ENCODE measurements around the gene SETD2.

Gene SETD2

GRCh38 chr3:47204875-47205274 lies 41.0 kb upstream of the SETD2 start:
- H3K27me3 ChIP-seq (ENCODE audit: insufficient read depth, low read length): no peaks in the 10 kb centered on the region
- H3K4me2 ChIP-seq (ENCODE audit: low read length): no peak overlapping the region
- H3K9ac ChIP-seq (ENCODE audit: low read length): no peak overlapping the region
- H3K4me3 ChIP-seq (ENCODE audit: low read depth, low read length, poor library complexity, severe bottlenecking): no peak overlapping the region
- H3K4me1 ChIP-seq (ENCODE audit: insufficient read depth, low read length, severe bottlenecking): no peaks in the 10 kb centered on the region
- no peak overlapping the region for H3K27ac ChIP-seq (ENCODE audit: low read depth, low read length, poor library complexity, severe bottlenecking)
- no peaks in the 10 kb centered on the region for H3K36me3 ChIP-seq (ENCODE audit: insufficient read depth, low read length)
- no peak for TF ChIP-seq CTCF (IDR thresholded peaks at IDR 0.05; ENCODE audit: low read length)
- TF ChIP-seq EZH2 (IDR thresholded peaks at IDR 0.05; ENCODE audit: borderline replicate concordance, low read length): no peak
- no peaks in the 10 kb centered on the region for H3K79me2 ChIP-seq (ENCODE audit: insufficient read depth, low read length)
- no peaks in the 10 kb centered on the region for H3K9me2 ChIP-seq (ENCODE audit: low read depth, low read length)
- H2AFZ ChIP-seq (ENCODE audit: low read length): no peak overlapping the region
- H3F3A ChIP-seq (ENCODE audit: insufficient read depth, low read length): no peaks in the 10 kb centered on the region
- no peaks in the 10 kb centered on the region for H3K9me3 ChIP-seq (ENCODE audit: low read length)
- H4K20me1 ChIP-seq (ENCODE audit: insufficient read depth, low read length): no peaks in the 10 kb centered on the region

GRCh38 chr3:47202542-47202941 lies 38.6 kb upstream of the SETD2 start:
- no peak overlapping the region for H3K4me3 ChIP-seq (ENCODE audit: low read depth, low read length, poor library complexity, severe bottlenecking)
- no peaks in the 10 kb centered on the region for H3K4me1 ChIP-seq (ENCODE audit: insufficient read depth, low read length, severe bottlenecking)
- no peaks in the 10 kb centered on the region for H3K9me3 ChIP-seq (ENCODE audit: low read length)
- H2AFZ ChIP-seq (ENCODE audit: low read length): no peak overlapping the region
- no peak overlapping the region for H3K27ac ChIP-seq (ENCODE audit: low read depth, low read length, poor library complexity, severe bottlenecking)
- H3K36me3 ChIP-seq (ENCODE audit: insufficient read depth, low read length): no peaks in the 10 kb centered on the region
- TF ChIP-seq CTCF (IDR thresholded peaks at IDR 0.05; ENCODE audit: low read length): no peak
- no peak for TF ChIP-seq EZH2 (IDR thresholded peaks at IDR 0.05; ENCODE audit: borderline replicate concordance, low read length)
- H4K20me1 ChIP-seq (ENCODE audit: insufficient read depth, low read length): no peaks in the 10 kb centered on the region
- no peak overlapping the region for H3K9ac ChIP-seq (ENCODE audit: low read length)
- no peaks in the 10 kb centered on the region for H3K9me2 ChIP-seq (ENCODE audit: low read depth, low read length)
- no peaks in the 10 kb centered on the region for H3K27me3 ChIP-seq (ENCODE audit: insufficient read depth, low read length)
- H3K4me2 ChIP-seq (ENCODE audit: low read length): no peak overlapping the region
- no peaks in the 10 kb centered on the region for H3K79me2 ChIP-seq (ENCODE audit: insufficient read depth, low read length)
- no peaks in the 10 kb centered on the region for H3F3A ChIP-seq (ENCODE audit: insufficient read depth, low read length)

GRCh38 chr3:47197287-47197686 lies 33.4 kb upstream of the SETD2 start:
- no peak overlapping the region for H2AFZ ChIP-seq (ENCODE audit: low read length)
- no peaks in the 10 kb centered on the region for H3F3A ChIP-seq (ENCODE audit: insufficient read depth, low read length)
- no peak overlapping the region for H3K27ac ChIP-seq (ENCODE audit: low read depth, low read length, poor library complexity, severe bottlenecking)
- H3K4me2 ChIP-seq (ENCODE audit: low read length): no peak overlapping the region
- no peak overlapping the region for H3K4me3 ChIP-seq (ENCODE audit: low read depth, low read length, poor library complexity, severe bottlenecking)
- no peaks in the 10 kb centered on the region for H3K27me3 ChIP-seq (ENCODE audit: insufficient read depth, low read length)
- no peaks in the 10 kb centered on the region for H4K20me1 ChIP-seq (ENCODE audit: insufficient read depth, low read length)
- H3K79me2 ChIP-seq (ENCODE audit: insufficient read depth, low read length): no peaks in the 10 kb centered on the region
- TF ChIP-seq EZH2 (IDR thresholded peaks at IDR 0.05; ENCODE audit: borderline replicate concordance, low read length): no peak
- TF ChIP-seq CTCF (IDR thresholded peaks at IDR 0.05; ENCODE audit: low read length): no peak
- H3K36me3 ChIP-seq (ENCODE audit: insufficient read depth, low read length): no peaks in the 10 kb centered on the region
- no peak overlapping the region for H3K9ac ChIP-seq (ENCODE audit: low read length)
- H3K4me1 ChIP-seq (ENCODE audit: insufficient read depth, low read length, severe bottlenecking): no peaks in the 10 kb centered on the region
- no peaks in the 10 kb centered on the region for H3K9me2 ChIP-seq (ENCODE audit: low read depth, low read length)
- no peaks in the 10 kb centered on the region for H3K9me3 ChIP-seq (ENCODE audit: low read length)

Data from OCI-LY1 (cell line).